Measurements from ENCODE around the gene CTNNA2.

DNA sequence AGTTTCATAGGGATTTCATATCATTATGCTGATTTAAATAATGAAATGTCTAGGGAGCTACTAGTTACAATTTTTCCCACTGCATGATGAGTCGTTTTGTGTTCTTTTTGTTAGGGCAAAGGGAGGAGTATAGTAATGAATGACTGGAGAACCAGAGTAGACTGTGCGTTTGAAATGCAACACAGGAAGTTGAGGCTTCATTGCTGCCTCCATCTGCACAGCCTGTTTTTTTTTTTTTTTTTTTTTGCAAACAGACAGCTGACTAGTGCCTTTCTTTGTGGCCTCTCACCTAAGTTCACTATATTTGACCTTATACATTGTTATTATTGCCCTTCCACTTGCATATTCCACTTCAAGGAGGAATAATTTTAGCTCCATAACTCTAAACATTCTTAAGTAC lies 1078.4 kb downstream of the CTNNA2 start:
- TF ChIP-seq, protein P1, sequence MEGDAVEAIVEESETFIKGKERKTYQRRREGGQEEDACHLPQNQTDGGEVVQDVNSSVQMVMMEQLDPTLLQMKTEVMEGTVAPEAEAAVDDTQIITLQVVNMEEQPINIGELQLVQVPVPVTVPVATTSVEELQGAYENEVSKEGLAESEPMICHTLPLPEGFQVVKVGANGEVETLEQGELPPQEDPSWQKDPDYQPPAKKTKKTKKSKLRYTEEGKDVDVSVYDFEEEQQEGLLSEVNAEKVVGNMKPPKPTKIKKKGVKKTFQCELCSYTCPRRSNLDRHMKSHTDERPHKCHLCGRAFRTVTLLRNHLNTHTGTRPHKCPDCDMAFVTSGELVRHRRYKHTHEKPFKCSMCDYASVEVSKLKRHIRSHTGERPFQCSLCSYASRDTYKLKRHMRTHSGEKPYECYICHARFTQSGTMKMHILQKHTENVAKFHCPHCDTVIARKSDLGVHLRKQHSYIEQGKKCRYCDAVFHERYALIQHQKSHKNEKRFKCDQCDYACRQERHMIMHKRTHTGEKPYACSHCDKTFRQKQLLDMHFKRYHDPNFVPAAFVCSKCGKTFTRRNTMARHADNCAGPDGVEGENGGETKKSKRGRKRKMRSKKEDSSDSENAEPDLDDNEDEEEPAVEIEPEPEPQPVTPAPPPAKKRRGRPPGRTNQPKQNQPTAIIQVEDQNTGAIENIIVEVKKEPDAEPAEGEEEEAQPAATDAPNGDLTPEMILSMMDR (IDR thresholded peaks at IDR 0.05), result no peak
- no peak for TF ChIP-seq EZH2 (IDR thresholded peaks at IDR 0.05)

Data from neural progenitor cell (in vitro differentiated cells).